NCI-H748 (cell line): Measurements from ENCODE around the gene MYH7B.

Experiments
- DNase-seq: peaks from one replicate; lab custom pipeline; 2025; ENCODE audit not compliant: unreplicated experiment; lab: John Stamatoyannopoulos, UW

MYH7B gene

GRCh38 chr20:34955231-34956040, at the start of gene MYH7B, which contains the start of gene GSS:
Gene MYH7B (plus strand): TSS chr20:34955868. CDS start chr20:34978006, 22,138 bp downstream.
Gene GSS (minus strand): TSS chr20:34955806. CDS start chr20:34951852, 3,954 bp downstream.
- peak; percentile 97 for DNase-seq

GRCh38 chr20:34907616-34908469, 47.8 kb upstream of the MYH7B start:
- DNase-seq, result peak; percentile 8

GRCh38 chr20:34915131-34915530, 40.5 kb upstream of the MYH7B start:
- no peak for DNase-seq

- DNase-seq, result no peak
Measured at GRCh38 chr20:34915749-34916455, 39.8 kb upstream of the MYH7B start.

- no peak for DNase-seq
Measured at GRCh38 chr20:34916774-34917354, 38.8 kb upstream of the MYH7B start.

- no peak for DNase-seq
Measured at GRCh38 chr20:34920055-34920454, 35.6 kb upstream of the MYH7B start.

- DNase-seq, result no peak
Measured at GRCh38 chr20:34921436-34921835, 34.2 kb upstream of the MYH7B start.

- DNase-seq, result no peak
Measured at GRCh38 chr20:34922654-34923381, 32.9 kb upstream of the MYH7B start.

- DNase-seq, result no peak
Measured at GRCh38 chr20:34923414-34923813, 32.3 kb upstream of the MYH7B start.

GRCh38 chr20:34925341-34925740, 30.3 kb upstream of the MYH7B start:
- no peak for DNase-seq

GRCh38 chr20:34925981-34926380, 29.7 kb upstream of the MYH7B start:
- DNase-seq, result no peak

GRCh38 chr20:34926581-34926980, 29.1 kb upstream of the MYH7B start:
- DNase-seq, result no peak

- no peak for DNase-seq
Measured at GRCh38 chr20:34927736-34928135, 27.9 kb upstream of the MYH7B start.

- DNase-seq, result no peak
Measured at GRCh38 chr20:34928411-34928810, 27.3 kb upstream of the MYH7B start.

- no peak for DNase-seq
Measured at GRCh38 chr20:34931771-34932170, 23.9 kb upstream of the MYH7B start.

GRCh38 chr20:34938466-34939163, 17.1 kb upstream of the MYH7B start:
- no peak for DNase-seq

GRCh38 chr20:34940081-34940481, 15.6 kb upstream of the MYH7B start:
- no peak for DNase-seq

GRCh38 chr20:34941226-34941625, 14.4 kb upstream of the MYH7B start:
- DNase-seq, result no peak

GRCh38 chr20:34942301-34942700, 13.4 kb upstream of the MYH7B start:
- no peak for DNase-seq
